ENCODE measurements around the gene IWS1. TPM values are rescaled to one million over a fixed set of nuclear protein-coding genes. Genes with fewer than 3 reads are reported as not detected.

IWS1 gene
- total RNA-seq, 2 experiments from 2014 or later: 49.2 to 56.9 TPM

DNA sequence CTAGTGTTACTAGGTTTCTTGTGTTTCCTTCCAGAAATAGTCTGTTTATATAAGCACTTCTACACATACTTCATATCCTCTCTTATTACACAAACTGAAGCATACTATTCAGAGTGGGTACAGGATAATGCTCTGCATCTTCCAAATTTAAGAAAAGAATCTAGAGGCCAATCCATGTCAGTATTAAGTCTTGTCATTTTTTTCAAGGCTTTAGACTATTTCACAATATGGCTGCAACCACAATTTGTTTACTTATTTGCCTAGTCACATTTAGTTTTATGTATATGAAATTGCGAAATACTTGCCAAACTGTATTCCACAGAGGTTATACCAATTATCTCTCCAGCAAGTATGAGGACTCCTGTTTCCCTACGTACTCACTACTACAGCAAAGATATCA, 27.9 kb downstream of the IWS1 start:
- Histone ChIP-seq H3K27ac (ENCODE audit: low read depth, low read length, poor library complexity, severe bottlenecking) (no peak overlapping the region), H3K4me2 (ENCODE audit: low read length) (no peak overlapping the region), H2AFZ (ENCODE audit: low read length) (no peak overlapping the region), H3K79me2 (ENCODE audit: insufficient read depth, low read depth, low read length) (no peaks in the 10 kb centered on the region), H3K9me2 (ENCODE audit: insufficient read depth, low read length) (no peaks in the 10 kb centered on the region), H3K4me1 (ENCODE audit: insufficient read depth, low read length, poor library complexity, severe bottlenecking) (no peaks in the 10 kb centered on the region), H3K36me3 (ENCODE audit: insufficient read depth, low read length) (peaks cover 97% of the 10 kb centered on the region), H3K9me3 (ENCODE audit: low read length) (no peaks in the 10 kb centered on the region), H4K20me1 (ENCODE audit: insufficient read depth, low read length) (peaks cover 12% of the 10 kb centered on the region; the same call in 1 of the 2 replicates), H3K4me3 (ENCODE audit: low read depth, low read length, poor library complexity, severe bottlenecking) (no peak overlapping the region)
- no TSS peak for BruUV-seq (replicated peaks)
- intact Hi-C loops (cut with micrococcal nuclease; ENCODE audit: unreplicated experiment): no loop called here
- TF ChIP-seq, protein P1, sequence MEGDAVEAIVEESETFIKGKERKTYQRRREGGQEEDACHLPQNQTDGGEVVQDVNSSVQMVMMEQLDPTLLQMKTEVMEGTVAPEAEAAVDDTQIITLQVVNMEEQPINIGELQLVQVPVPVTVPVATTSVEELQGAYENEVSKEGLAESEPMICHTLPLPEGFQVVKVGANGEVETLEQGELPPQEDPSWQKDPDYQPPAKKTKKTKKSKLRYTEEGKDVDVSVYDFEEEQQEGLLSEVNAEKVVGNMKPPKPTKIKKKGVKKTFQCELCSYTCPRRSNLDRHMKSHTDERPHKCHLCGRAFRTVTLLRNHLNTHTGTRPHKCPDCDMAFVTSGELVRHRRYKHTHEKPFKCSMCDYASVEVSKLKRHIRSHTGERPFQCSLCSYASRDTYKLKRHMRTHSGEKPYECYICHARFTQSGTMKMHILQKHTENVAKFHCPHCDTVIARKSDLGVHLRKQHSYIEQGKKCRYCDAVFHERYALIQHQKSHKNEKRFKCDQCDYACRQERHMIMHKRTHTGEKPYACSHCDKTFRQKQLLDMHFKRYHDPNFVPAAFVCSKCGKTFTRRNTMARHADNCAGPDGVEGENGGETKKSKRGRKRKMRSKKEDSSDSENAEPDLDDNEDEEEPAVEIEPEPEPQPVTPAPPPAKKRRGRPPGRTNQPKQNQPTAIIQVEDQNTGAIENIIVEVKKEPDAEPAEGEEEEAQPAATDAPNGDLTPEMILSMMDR (conservative IDR thresholded peaks at IDR 0.05; ENCODE audit: low read length): no peak
- TF ChIP-seq EZH2phosphoT487 (IDR thresholded peaks at IDR 0.05; ENCODE audit: borderline replicate concordance, low read depth, low read length): no peak
- no peak for DNase-seq (ENCODE audit: low spot score)
- ChIA-PET POLR2A (no interaction called here), CTCF (ENCODE audit: unreplicated experiment) (no interaction called here)

GRCh38 chr2:127490283-127490682, 36.0 kb downstream of the IWS1 start:
- TF ChIP-seq, protein P1 (conservative IDR thresholded peaks at IDR 0.05; ENCODE audit: low read length): no peak
- no peak for TF ChIP-seq EZH2phosphoT487 (IDR thresholded peaks at IDR 0.05; ENCODE audit: borderline replicate concordance, low read depth, low read length)
- no peak overlapping the region for H3K4me2 ChIP-seq (ENCODE audit: low read length)
- no TSS peak for BruUV-seq (replicated peaks)
- H2AFZ ChIP-seq (ENCODE audit: low read length): no peak overlapping the region
- H3K4me3 ChIP-seq (ENCODE audit: low read depth, low read length, poor library complexity, severe bottlenecking): no peak overlapping the region
- no peaks in the 10 kb centered on the region for H4K20me1 ChIP-seq (ENCODE audit: insufficient read depth, low read length)
- no peaks in the 10 kb centered on the region for H3K4me1 ChIP-seq (ENCODE audit: insufficient read depth, low read length, poor library complexity, severe bottlenecking)
- H3K9me3 ChIP-seq (ENCODE audit: low read length): no peaks in the 10 kb centered on the region
- no peak overlapping the region for H3K27ac ChIP-seq (ENCODE audit: low read depth, low read length, poor library complexity, severe bottlenecking)
- H3K79me2 ChIP-seq (ENCODE audit: insufficient read depth, low read depth, low read length): no peaks in the 10 kb centered on the region
- intact Hi-C loops (cut with micrococcal nuclease; ENCODE audit: unreplicated experiment): no loop called here
- H3K36me3 ChIP-seq (ENCODE audit: insufficient read depth, low read length): peaks cover 99% of the 10 kb centered on the region
- POLR2A ChIA-PET: no interaction called here
- no peak for DNase-seq (ENCODE audit: low spot score)
- H3K9me2 ChIP-seq (ENCODE audit: insufficient read depth, low read length): no peaks in the 10 kb centered on the region
- CTCF ChIA-PET (ENCODE audit: unreplicated experiment): interaction anchor here (1.1 kb wide), 1 partner anchor 11 kb away, joined by 3 read pairs; no protein-coding TSS in a partner anchor

- Histone ChIP-seq H2AFZ (ENCODE audit: low read length) (no peak overlapping the region), H3K27ac (ENCODE audit: low read depth, low read length, poor library complexity, severe bottlenecking) (no peak overlapping the region), H3K4me2 (ENCODE audit: low read length) (no peak overlapping the region), H3K4me1 (ENCODE audit: insufficient read depth, low read length, poor library complexity, severe bottlenecking) (no peaks in the 10 kb centered on the region), H3K36me3 (ENCODE audit: insufficient read depth, low read length) (peaks cover 96% of the 10 kb centered on the region), H3K4me3 (ENCODE audit: low read depth, low read length, poor library complexity, severe bottlenecking) (no peak overlapping the region), H3K9me3 (ENCODE audit: low read length) (no peaks in the 10 kb centered on the region), H3K9me2 (ENCODE audit: insufficient read depth, low read length) (no peaks in the 10 kb centered on the region), H4K20me1 (ENCODE audit: insufficient read depth, low read length) (no peaks in the 10 kb centered on the region), H3K79me2 (ENCODE audit: insufficient read depth, low read depth, low read length) (no peaks in the 10 kb centered on the region)
- ChIA-PET CTCF (ENCODE audit: unreplicated experiment) (no interaction called here), POLR2A (interaction anchor here (0.5 to 1.2 kb wide), 4 partner anchors 13 to 432 kb away, joined by 3 to 5 read pairs (median 4); no protein-coding TSS in a partner anchor)
- no peak for DNase-seq (ENCODE audit: low spot score)
- no peak for TF ChIP-seq EZH2phosphoT487 (IDR thresholded peaks at IDR 0.05; ENCODE audit: borderline replicate concordance, low read depth, low read length)
- TF ChIP-seq, protein P1 (conservative IDR thresholded peaks at IDR 0.05; ENCODE audit: low read length): no peak
- intact Hi-C loops (cut with micrococcal nuclease; ENCODE audit: unreplicated experiment): no loop called here
- BruUV-seq (replicated peaks): no TSS peak
Observed at GRCh38 chr2:127486247-127487058, 39.8 kb downstream of the IWS1 start.

Measured in OCI-LY7 (cell line).